Neural cell (in vitro differentiated cells): ENCODE results near the gene RNGTT. TPM values are rescaled to one million over a fixed set of nuclear protein-coding genes. Genes with fewer than 3 reads are reported as not detected.

Source experiments
- H2AFZ ChIP-seq: fragments of 200-600, 300-800 bp; sonication (generic), shearing (Covaris generic); 2 replicates; pipeline ENCODE4 v1.6.0; 2014; ENCODE audit warnings: low read depth, mild to moderate bottlenecking, antibody characterized with exemption, low read length, moderate library complexity
- H3F3A ChIP-seq: fragments of 200-600 bp; shearing (Covaris generic); 2 replicates; pipeline ENCODE4 v1.6.1; 2016; ENCODE audit warnings: mild to moderate bottlenecking, moderate library complexity, mixed read lengths, antibody characterized with exemption, low read length; ENCODE audit not compliant: insufficient read depth, poor library complexity, severe bottlenecking
- H3K27ac ChIP-seq: fragments of 200-600, 300-800 bp; sonication (generic), shearing (Covaris generic); 2 replicates; pipeline ENCODE4 v1.5.1; 2014; ENCODE audit warnings: mild to moderate bottlenecking, low read length, moderate library complexity
- H3K27me3 ChIP-seq: fragments of 300-800, 200-600 bp; sonication (generic), shearing (Covaris generic); 2 replicates; pipeline ENCODE4 v1.6.0; 2014; ENCODE audit warnings: mild to moderate bottlenecking, low read depth, low read length, moderate library complexity; ENCODE audit not compliant: insufficient read depth
- H3K36me3 ChIP-seq: fragments of 300-800, 200-600 bp; sonication (generic), shearing (Covaris generic); 2 replicates; pipeline ENCODE4 v1.5.1; 2014; ENCODE audit warnings: mild to moderate bottlenecking, antibody characterized with exemption, low read length, moderate library complexity; ENCODE audit not compliant: insufficient read depth
- H3K4me2 ChIP-seq: fragments of 300-800, 200-600 bp; sonication (generic), shearing (Covaris generic); 2 replicates; pipeline ENCODE4 v1.6.0; 2014; ENCODE audit warnings: mild to moderate bottlenecking, low read length
- H3K4me3 ChIP-seq: fragments of 300-800, 200-600 bp; sonication (generic), shearing (Covaris generic); 2 replicates; pipeline ENCODE4 v1.5.1; 2014; ENCODE audit warnings: mild to moderate bottlenecking, low read length, moderate library complexity
- H3K79me2 ChIP-seq: fragments of 200-600 bp; shearing (Covaris generic); replicated peaks from 2 replicates; pipeline ENCODE4 v1.6.0; 2014; ENCODE audit warnings: mild to moderate bottlenecking, low read length, moderate library complexity; ENCODE audit not compliant: insufficient read depth
- H3K9ac ChIP-seq: fragments of 300-800, 200-600 bp; sonication (generic), shearing (Covaris generic); 2 replicates; pipeline ENCODE4 v1.6.1; 2016; ENCODE audit warnings: mild to moderate bottlenecking, low read length, mixed read lengths
- H3K9me2 ChIP-seq: fragments of 200-600 bp; shearing (Covaris generic); 2 replicates; pipeline ENCODE4 v1.6.1; 2016; ENCODE audit warnings: mild to moderate bottlenecking, low read length, mixed read lengths; ENCODE audit not compliant: insufficient read depth
- H3K9me3 ChIP-seq: fragments of 200-600, 300-800 bp; sonication (generic), shearing (Covaris generic); 2 replicates; pipeline ENCODE4 v1.6.1; 2016; ENCODE audit warnings: mild to moderate bottlenecking, mixed run types, low read length, moderate library complexity, mixed read lengths
- H4K20me1 ChIP-seq: fragments of 200-600 bp; shearing (Covaris generic); 2 replicates; pipeline ENCODE4 v1.6.1; 2016; ENCODE audit warnings: mild to moderate bottlenecking, mixed run types; ENCODE audit not compliant: insufficient read depth
- EP300 ChIP-seq: fragments of 450-650 bp; conservative IDR thresholded peaks from 2 replicates; pipeline ENCODE4 v1.6.1; 2014; ENCODE audit warnings: antibody characterized with exemption, mild to moderate bottlenecking, moderate library complexity; ENCODE audit not compliant: poor library complexity, severe bottlenecking
- EZH2 ChIP-seq: fragments of 200-600, 300-800 bp; shearing (Covaris generic), sonication (generic); IDR thresholded peaks from 2 replicates; pipeline ENCODE4 v1.6.1; 2014; ENCODE audit warnings: antibody characterized with exemption, low read length, borderline replicate concordance, mild to moderate bottlenecking; ENCODE audit not compliant: insufficient read depth, poor library complexity, severe bottlenecking
- MXI1 ChIP-seq: fragments of 450-650 bp; conservative IDR thresholded peaks from 2 replicates; pipeline ENCODE4 v1.6.1; 2014; ENCODE audit warnings: antibody characterized with exemption, mild to moderate bottlenecking; ENCODE audit not compliant: poor library complexity, severe bottlenecking
- POLR2AphosphoS5 ChIP-seq: IDR thresholded peaks from 2 replicates; pipeline ENCODE4 v1.6.1; 2012
- RAD21 ChIP-seq: fragments of 450-650 bp; conservative IDR thresholded peaks from 2 replicates; pipeline ENCODE4 v1.6.1; 2014; ENCODE audit warnings: antibody characterized with exemption, mild to moderate bottlenecking, moderate library complexity
- REST ChIP-seq: IDR thresholded peaks from 2 replicates; pipeline ENCODE4 v1.6.1; 2012; ENCODE audit warnings: borderline replicate concordance
- SMC3 ChIP-seq: fragments of 450-650 bp; conservative IDR thresholded peaks from 2 replicates; pipeline ENCODE4 v1.6.1; 2014; ENCODE audit warnings: antibody characterized with exemption, mild to moderate bottlenecking, moderate library complexity; ENCODE audit not compliant: poor library complexity
- TAF1 ChIP-seq: IDR thresholded peaks from 2 replicates; pipeline ENCODE4 v1.6.1; 2012; ENCODE audit warnings: low read depth
- polyA plus RNA-seq: library from polyadenylated mRNA; depleted of rRNA; stranded (reverse); fragments of >200 nt; gene quantifications from 2 replicates; pipeline ENCODE4 v1.2.3, GENCODE V29; 2014
- TF ChIP-seq, protein P1 (sequence below): fragments of 450-650 bp; IDR thresholded peaks from 2 replicates; pipeline ENCODE4 v1.5.1; 2014; ENCODE audit warnings: antibody characterized with exemption, mild to moderate bottlenecking, moderate library complexity; ENCODE audit not compliant: poor library complexity, severe bottlenecking

RNGTT gene
- polyA plus RNA-seq, 1 donor from 2014 or later = 28.3 TPM

GRCh38 chr6:88641178-88641903, 322.1 kb downstream of the RNGTT start:
- TF ChIP-seq, protein P1, sequence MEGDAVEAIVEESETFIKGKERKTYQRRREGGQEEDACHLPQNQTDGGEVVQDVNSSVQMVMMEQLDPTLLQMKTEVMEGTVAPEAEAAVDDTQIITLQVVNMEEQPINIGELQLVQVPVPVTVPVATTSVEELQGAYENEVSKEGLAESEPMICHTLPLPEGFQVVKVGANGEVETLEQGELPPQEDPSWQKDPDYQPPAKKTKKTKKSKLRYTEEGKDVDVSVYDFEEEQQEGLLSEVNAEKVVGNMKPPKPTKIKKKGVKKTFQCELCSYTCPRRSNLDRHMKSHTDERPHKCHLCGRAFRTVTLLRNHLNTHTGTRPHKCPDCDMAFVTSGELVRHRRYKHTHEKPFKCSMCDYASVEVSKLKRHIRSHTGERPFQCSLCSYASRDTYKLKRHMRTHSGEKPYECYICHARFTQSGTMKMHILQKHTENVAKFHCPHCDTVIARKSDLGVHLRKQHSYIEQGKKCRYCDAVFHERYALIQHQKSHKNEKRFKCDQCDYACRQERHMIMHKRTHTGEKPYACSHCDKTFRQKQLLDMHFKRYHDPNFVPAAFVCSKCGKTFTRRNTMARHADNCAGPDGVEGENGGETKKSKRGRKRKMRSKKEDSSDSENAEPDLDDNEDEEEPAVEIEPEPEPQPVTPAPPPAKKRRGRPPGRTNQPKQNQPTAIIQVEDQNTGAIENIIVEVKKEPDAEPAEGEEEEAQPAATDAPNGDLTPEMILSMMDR = no peak
- TF ChIP-seq EZH2 = no peak
- no peaks in the 10 kb centered on the region for H3K9me2 ChIP-seq
- no peaks in the 10 kb centered on the region for H3K9me3 ChIP-seq
- peak overlapping the region; percentile 7 for H3K9ac ChIP-seq
- H3K79me2 ChIP-seq = peaks cover 3% of the 10 kb centered on the region
- H3K4me3 ChIP-seq = no peak overlapping the region
- H3F3A ChIP-seq = no peaks in the 10 kb centered on the region
- H3K27ac ChIP-seq = peak overlapping the region; percentile 1
- no peak overlapping the region for H2AFZ ChIP-seq
- H4K20me1 ChIP-seq = no peaks in the 10 kb centered on the region
- H3K4me2 ChIP-seq = no peak overlapping the region
- no peaks in the 10 kb centered on the region for H3K36me3 ChIP-seq
- no peaks in the 10 kb centered on the region for H3K27me3 ChIP-seq

- no peaks in the 10 kb centered on the region for H3K27me3 ChIP-seq
- peaks cover 3% of the 10 kb centered on the region for H3K79me2 ChIP-seq
- H3F3A ChIP-seq = no peaks in the 10 kb centered on the region
- no peak overlapping the region for H2AFZ ChIP-seq
- H3K4me2 ChIP-seq = no peak overlapping the region
- no peak overlapping the region for H3K9ac ChIP-seq
- no peak overlapping the region for H3K27ac ChIP-seq
- TF ChIP-seq TAF1 = no peak
- no peak for TF ChIP-seq SMC3
- TF ChIP-seq MXI1 = no peak
- TF ChIP-seq REST = no peak
- no peak for TF ChIP-seq RAD21
- TF ChIP-seq EP300 = no peak
- TF ChIP-seq, protein P1 = no peak
- no peak for TF ChIP-seq EZH2
- no peak for TF ChIP-seq POLR2AphosphoS5
- H3K9me2 ChIP-seq = no peaks in the 10 kb centered on the region
- H3K36me3 ChIP-seq = no peaks in the 10 kb centered on the region
- H4K20me1 ChIP-seq = no peaks in the 10 kb centered on the region
- H3K4me3 ChIP-seq = no peak overlapping the region
- no peaks in the 10 kb centered on the region for H3K9me3 ChIP-seq
These were observed 325.5 kb downstream of the RNGTT start for GRCh38 chr6:88637761-88638545.
